ENCODE data around the gene ECE2.

DNA sequence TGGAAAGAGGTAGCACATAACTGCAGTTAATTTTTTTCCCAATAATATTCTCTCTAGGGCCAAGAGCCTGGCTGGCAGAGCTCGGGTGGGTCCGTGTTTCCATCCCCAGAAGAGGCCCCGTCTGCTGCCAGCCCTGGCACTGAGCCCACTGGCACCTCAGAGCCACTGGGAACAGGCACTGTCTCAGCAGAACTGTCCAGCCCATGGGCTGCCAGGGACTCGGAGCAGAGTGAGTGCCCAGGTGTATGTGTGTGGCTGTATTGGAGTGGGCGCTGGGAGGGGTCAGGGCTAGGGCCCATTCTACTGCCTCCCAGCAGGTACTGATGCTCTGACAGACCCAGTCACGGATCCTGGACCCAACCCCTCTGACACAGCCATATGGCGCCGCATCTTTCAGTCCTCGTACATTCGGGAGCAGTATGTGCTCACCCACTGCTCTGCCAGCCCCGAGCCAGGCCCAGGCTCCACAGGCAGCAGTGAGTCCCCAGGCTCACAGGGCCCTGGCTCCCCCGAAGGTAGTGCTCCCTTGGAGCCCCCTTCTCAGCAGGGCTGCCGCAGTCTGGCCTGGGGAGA is 37.5 kb upstream of the ECE2 start:
- TF ChIP-seq, protein P1, sequence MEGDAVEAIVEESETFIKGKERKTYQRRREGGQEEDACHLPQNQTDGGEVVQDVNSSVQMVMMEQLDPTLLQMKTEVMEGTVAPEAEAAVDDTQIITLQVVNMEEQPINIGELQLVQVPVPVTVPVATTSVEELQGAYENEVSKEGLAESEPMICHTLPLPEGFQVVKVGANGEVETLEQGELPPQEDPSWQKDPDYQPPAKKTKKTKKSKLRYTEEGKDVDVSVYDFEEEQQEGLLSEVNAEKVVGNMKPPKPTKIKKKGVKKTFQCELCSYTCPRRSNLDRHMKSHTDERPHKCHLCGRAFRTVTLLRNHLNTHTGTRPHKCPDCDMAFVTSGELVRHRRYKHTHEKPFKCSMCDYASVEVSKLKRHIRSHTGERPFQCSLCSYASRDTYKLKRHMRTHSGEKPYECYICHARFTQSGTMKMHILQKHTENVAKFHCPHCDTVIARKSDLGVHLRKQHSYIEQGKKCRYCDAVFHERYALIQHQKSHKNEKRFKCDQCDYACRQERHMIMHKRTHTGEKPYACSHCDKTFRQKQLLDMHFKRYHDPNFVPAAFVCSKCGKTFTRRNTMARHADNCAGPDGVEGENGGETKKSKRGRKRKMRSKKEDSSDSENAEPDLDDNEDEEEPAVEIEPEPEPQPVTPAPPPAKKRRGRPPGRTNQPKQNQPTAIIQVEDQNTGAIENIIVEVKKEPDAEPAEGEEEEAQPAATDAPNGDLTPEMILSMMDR (IDR thresholded peaks at IDR 0.05; ENCODE audit: poor library complexity, severe bottlenecking): no peak
- TF ChIP-seq MXI1 (conservative IDR thresholded peaks at IDR 0.05; ENCODE audit: poor library complexity, severe bottlenecking) (no peak), POLR2AphosphoS5 (IDR thresholded peaks at IDR 0.05) (no peak), EP300 (conservative IDR thresholded peaks at IDR 0.05; ENCODE audit: poor library complexity, severe bottlenecking) (no peak), EZH2 (IDR thresholded peaks at IDR 0.05; ENCODE audit: borderline replicate concordance, insufficient read depth, low read length, poor library complexity, severe bottlenecking) (no peak), TAF1 (IDR thresholded peaks at IDR 0.05; ENCODE audit: low read depth) (no peak), RAD21 (conservative IDR thresholded peaks at IDR 0.05) (no peak)
- TF ChIP-seq, protein P2, sequence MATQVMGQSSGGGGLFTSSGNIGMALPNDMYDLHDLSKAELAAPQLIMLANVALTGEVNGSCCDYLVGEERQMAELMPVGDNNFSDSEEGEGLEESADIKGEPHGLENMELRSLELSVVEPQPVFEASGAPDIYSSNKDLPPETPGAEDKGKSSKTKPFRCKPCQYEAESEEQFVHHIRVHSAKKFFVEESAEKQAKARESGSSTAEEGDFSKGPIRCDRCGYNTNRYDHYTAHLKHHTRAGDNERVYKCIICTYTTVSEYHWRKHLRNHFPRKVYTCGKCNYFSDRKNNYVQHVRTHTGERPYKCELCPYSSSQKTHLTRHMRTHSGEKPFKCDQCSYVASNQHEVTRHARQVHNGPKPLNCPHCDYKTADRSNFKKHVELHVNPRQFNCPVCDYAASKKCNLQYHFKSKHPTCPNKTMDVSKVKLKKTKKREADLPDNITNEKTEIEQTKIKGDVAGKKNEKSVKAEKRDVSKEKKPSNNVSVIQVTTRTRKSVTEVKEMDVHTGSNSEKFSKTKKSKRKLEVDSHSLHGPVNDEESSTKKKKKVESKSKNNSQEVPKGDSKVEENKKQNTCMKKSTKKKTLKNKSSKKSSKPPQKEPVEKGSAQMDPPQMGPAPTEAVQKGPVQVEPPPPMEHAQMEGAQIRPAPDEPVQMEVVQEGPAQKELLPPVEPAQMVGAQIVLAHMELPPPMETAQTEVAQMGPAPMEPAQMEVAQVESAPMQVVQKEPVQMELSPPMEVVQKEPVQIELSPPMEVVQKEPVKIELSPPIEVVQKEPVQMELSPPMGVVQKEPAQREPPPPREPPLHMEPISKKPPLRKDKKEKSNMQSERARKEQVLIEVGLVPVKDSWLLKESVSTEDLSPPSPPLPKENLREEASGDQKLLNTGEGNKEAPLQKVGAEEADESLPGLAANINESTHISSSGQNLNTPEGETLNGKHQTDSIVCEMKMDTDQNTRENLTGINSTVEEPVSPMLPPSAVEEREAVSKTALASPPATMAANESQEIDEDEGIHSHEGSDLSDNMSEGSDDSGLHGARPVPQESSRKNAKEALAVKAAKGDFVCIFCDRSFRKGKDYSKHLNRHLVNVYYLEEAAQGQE (IDR thresholded peaks at IDR 0.05; ENCODE audit: borderline replicate concordance): no peak
